ENCODE results near the gene MDFIC.

The MDFIC gene

DNA sequence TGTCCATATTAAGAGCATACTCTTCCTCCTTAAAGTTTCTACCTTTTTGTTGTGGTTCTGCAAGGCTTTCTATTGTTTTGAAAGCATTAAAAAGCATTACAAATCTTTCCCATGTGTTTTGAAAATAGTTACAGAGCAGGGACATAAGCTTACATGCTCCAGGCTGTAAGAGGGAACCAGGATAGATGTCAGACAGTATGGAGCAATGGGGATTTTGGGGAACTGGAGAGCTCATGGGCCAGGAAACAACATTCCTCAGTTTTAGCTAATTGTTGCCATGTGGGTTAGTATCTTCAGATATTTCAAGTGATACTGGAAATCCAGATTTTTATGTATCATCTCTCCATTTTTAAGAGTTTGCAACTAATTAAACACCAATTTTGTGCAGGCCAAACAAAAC lies 3.5 kb downstream of the MDFIC start:
- no peak for DNase-seq (ENCODE audit: low read depth, low spot score)

DNA sequence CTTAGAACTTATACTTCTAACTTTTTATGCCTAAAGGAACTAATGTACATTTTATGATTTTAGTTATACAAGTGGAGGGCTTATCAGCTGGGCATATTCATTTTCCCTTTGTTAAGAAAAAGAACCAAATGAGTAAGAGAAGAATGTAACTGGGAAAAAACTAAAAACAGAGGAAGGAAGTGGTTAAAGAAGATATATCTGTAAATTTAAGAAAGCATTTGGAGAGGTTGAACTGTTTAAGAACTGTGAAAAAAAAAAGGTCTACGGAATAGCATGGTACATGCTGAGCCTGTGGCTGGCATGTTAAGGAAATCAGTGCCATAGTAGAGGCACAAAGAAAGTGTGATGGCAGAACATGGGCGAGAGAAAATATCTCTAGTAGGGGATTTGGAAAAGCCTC lies 6.2 kb downstream of the MDFIC start:
- no peak for DNase-seq (ENCODE audit: low read depth, low spot score)

DNA sequence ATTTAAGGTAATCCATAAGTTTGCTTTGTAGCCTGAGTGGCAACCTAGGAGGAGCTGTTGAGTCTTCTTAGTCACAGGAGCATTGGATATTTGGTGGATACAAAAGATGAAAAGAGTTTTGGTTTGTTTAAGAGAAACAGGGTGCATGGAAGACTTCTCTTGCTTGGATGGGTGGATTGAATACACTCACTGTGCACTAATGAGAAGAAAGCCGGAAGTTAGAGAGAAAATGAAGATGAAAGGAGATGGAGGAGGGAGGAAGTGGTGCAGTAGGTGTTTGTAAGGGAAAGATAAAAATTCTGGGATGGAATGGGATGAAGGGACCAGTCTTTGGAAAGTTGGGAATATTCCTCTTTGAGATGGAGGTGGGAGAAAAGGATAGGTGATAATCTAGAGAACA lies 7.7 kb downstream of the MDFIC start:
- no peak for DNase-seq (ENCODE audit: low read depth, low spot score)

DNA sequence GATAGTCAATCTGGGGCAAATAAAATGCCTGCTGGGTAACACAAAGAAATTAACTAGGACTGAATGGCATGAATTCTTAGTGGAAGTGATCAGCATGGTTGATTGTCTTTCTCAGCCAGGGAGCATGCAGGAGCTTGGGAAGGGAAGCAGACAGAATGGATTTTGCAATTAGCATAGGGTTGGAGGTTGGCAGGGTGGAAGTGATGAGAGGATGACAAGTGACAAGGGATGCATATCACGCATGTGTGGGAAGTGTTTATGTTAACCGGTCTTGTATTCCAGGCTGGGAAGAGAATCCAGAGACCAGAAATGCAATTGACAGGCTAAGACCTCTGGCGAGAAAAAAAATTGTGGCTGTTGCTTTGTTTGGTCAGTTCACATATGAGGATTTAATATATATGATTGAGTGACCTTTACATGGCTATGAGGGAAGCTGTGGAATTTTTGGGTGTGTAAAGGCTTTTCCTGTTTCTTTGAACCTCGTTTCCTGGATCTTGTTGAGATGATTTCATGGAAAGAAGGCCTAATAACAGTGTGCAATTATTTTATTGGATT lies 8.3 kb downstream of the MDFIC start:
- DNase-seq (ENCODE audit: low read depth, low spot score): peak; percentile 28

DNA sequence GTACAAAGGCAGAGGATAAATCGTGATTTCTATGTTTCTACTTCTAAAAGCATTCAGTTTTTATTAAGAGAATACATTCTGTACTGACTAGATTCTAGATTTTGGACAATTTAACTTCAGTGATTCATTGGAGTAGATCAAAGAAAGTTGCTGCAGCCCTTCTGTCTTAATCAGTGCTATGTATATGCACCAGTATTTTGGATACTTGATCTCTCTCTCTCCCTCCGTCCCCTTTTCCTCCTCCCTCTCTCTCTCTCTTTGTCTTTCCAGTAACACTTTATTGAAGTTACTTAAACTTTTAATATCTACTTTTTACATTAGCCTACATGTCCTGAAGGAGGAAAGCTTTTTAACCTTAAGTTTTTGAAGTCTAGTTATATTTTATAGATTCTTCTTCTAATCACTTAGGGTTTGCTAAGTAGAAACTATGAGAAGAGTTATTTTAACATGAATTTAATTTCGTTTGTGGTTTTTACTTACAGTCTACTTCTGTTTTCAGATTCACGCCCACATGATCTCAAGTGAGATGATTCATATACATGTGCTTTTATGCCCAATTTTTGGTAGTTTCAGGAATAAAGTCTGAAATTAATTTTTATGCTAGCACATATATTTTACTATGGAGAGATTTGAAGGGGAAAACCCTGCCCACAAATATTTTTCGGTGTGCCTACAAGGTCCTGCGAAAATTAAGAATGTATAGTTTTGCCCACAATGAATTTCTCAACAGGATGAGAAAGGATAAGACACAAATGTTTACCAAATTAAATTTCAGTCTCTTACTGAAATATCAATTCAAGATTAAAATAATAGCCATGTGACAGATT lies 9.1 kb downstream of the MDFIC start:
- no peak for DNase-seq (ENCODE audit: low read depth, low spot score)

DNA sequence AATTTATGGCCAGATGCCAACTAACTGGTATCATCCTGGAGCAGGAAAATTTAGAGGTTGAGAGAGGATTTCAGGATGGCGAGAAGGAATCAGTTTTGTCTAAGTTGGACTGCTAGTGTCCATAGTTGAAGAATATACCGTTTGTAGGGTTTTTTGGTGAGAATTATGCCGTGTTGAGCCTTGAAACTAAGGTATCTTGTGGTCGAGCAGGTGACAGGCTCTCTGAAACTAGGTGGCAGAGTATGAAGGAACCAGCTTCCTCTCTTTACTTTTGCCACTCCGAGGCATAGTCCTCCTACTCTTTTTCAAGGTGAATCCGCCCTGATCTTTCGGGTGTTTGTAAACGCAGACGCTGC lies 9.7 kb downstream of the MDFIC start:
- no peak for DNase-seq (ENCODE audit: low read depth, low spot score)

DNA sequence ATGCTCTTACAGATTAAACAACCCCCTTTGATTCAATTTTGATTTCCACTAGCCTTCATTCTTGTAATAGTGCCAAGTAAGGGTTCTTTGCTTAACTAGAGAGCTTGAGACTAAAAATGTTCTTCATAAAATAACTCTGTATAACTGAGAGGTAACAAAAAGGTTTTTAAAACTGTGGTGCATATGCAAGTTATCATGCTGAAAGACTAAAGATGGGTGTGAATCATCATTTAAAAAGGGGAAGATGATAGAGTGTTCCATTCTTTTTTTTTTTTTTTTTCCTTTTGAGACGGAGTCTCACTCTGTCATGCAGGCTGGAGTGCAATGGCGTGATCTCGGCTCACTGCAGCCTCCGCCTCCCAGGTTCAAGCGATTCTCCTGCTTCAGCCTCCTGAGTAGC lies 11.1 kb downstream of the MDFIC start:
- no peak for DNase-seq (ENCODE audit: low read depth, low spot score)

DNA sequence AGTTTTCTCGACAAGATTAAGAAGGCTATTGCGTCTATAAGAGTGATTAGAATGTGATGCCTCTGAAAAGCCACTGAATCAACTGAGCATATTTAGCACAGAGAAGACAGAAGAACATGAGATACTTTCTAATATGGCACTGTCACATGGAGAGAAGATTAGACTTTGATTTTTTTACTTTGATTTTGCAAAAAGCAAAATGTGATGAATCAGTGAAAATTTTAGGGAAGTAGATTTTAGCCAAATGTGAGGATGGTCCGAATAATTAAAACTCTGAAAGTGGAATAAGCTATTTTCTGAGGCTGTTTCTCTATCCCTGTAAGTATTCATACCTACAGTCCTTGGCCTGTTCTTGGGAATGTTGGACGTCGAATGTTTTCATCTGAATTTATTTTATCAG lies 11.8 kb downstream of the MDFIC start:
- no peak for DNase-seq (ENCODE audit: low read depth, low spot score)

DNA sequence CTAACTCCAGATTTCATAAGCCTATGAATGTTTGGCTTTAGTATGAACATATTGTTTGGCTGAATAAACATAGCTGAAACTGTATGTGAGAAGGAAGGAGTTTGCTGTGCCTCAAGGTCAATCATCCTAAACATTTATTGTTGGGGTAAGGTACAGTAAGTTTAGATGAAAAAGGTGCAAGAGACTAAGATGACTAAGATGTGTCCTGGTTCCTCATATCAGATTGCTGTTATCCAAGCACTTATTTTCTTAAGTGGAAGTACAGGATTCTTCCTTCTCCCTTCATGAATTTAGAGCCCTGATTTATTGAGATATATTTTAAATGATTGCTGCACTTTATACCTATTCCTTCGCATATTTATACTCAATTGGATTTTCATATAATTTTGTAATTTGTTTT lies 12.2 kb downstream of the MDFIC start:
- DNase-seq (ENCODE audit: low read depth, low spot score): no peak

DNA sequence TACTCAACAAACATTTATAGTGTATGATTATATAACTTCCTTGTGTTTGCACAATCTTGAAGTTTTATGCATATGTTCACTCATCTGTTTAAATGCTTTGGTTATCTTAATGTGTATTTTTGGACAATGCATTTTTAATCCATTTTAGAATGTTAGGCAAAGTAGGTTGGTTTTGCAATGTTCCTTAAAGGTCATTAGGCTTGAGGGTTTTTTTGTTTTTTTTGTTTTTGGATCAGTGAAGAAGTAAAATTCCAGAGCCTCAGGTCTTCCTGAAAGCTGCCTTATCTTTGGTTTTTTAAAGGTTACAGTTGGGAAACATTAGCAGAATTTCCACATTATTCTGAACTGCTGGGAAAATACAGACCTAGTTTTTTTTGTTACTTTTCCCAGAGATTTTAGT lies 12.8 kb downstream of the MDFIC start:
- no peak for DNase-seq (ENCODE audit: low read depth, low spot score)

DNA sequence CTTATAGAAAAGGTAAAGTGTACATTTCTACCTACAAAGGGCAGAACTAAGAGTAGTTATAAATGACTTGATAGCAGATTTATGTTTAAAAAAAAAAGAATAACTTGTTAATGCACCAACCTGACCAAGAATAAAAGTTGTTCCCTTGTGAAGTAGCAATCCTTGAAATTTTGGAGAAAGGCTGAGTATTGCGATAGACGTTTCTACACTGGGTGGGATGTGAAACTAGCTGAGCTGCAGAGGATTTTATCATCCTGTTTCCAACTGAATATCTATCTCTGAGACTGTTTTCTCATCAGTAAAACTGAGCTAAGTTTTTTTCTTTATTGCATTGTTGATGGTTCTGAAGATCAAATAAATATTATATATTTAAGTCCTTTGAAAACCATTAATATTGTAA lies 14.6 kb downstream of the MDFIC start:
- no peak for DNase-seq (ENCODE audit: low read depth, low spot score)

DNA sequence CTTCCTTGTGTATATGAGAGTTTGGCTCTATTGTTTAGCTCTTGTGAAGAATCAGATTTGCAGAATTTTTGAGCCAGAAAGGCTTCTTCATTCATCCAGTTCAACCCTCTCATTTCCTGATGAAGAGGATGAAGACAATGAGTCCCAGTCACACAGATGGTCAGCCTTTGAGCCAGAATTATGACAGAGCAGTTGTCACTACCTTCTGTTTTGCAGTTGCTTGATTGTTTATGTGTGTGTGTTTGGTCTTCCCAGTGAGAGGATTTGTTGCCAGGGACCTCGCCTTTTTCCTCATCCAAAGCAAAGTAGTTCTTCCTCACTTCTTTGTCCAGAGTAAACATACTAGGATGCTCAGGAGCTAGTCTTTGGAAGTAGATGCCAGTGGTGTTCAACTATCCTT lies 15.6 kb downstream of the MDFIC start:
- DNase-seq (ENCODE audit: low read depth, low spot score): no peak

DNA sequence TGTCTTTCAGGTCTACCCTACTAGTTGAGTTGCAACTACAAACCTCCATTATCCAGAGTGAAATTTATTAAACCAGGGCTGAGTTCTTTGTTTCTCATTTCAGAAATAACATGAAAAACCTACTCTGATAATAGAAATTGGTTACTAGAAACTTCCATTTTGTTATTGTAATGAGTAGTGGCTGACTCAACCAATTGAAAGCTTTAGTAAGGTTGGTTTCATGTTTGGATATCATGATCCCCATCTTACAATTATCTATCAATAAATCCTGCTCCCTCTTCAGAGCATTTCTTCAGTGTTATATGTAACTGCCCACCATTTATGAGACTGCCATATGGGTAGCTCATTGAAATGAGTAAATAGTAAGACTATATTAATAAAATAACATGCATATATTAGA lies 16.9 kb downstream of the MDFIC start:
- no peak for DNase-seq (ENCODE audit: low read depth, low spot score)

DNA sequence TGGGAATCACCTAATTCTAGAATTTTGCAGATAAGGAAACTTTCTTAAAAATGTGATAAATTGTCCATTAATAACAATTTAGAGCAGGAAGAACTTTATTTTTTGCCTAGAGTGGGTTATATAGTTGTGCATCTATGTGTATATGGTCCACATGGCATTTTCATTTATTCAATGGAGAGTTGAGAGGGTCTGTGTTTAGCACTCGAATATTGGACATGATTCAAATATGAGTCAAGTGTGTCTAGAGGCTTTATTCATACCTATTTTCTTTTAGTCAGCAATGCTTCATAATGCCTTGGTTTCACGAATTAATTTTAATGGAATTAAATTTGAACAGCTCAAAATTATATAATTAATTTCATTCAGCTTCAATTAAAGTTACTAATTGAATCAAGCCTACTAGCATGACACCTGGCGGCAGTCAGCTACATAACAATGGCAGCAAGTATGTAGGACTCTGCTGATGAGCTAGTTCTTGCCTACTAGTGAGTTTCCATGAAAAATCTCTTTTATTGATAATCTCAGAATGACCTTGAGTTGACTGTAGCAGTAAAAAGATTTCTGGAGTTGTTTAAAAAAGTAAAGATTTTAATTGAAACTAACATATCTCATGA lies 17.7 kb downstream of the MDFIC start:
- no peak for DNase-seq (ENCODE audit: low read depth, low spot score)

DNA sequence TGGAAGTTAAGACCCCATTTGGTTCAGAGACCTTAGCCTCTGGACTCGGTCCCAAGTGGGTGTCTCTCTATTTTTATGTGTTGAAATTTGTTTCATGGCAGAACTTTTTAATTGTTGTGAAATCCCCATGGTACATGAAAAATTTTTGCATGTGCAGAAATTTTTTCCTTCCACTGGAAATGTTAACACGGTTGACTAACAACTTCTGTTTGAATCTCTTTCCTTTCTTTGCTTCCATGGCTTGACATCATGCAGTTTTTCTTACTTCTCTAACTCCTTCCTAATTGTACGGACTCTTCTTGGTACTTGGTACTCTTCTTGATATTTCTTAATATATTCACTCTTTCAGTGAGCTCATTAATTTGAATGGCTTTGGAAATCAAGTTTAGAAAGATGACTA lies 18.3 kb downstream of the MDFIC start:
- no peak for DNase-seq (ENCODE audit: low read depth, low spot score)

DNA sequence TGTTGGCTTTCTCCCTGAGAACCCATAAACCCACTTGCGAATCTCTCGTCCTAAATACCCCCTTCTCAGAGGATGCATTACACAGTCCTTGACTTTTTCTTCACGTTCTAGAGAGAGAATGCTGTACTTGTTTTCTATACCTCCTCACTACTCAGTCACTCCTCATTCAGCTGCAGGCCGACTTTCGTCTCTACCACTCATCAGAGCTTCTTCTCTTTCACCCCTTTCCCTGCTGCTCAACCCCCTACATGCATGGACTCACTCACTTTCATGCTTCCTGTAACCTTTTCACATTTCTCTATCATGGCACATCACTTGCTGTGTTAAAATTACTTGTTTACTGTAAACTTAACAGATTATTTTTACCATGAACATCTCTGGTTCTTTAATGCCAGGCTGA lies 19.8 kb downstream of the MDFIC start:
- DNase-seq (ENCODE audit: low read depth, low spot score): no peak

DNA sequence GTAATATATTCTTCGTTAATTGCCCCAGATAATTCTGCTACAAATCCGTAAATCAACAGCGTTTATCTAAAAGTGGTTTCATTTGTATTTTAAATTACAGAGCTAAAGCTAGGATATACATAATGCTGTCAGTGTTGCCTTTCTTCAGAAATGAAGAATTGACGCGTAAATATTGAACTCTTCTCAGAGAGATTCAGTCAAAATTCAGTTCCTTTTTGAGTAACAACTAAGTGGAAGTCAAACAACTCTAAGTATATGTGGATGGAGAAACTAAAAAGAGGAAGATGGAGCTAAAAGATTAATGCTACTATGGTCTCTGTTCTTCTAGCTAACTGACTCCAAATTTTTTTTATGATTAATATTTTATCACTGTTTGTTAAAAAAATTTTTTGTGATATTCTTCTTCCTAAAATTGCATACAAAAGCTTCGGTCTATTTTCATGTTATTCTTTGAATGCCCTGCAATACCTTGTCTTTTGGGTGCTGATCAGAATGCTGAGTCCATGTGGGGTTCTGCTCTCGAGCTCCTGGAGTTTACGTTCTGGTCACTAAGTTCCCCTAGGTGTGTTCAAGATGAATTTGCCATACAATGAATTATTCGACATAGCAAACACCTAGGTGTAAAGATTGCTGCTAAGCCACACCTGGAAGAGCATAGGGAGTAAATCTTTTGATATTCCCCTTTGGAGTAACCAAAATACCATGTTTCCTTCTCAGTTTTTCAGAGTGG lies 20.7 kb downstream of the MDFIC start:
- no peak for DNase-seq (ENCODE audit: low read depth, low spot score)

DNA sequence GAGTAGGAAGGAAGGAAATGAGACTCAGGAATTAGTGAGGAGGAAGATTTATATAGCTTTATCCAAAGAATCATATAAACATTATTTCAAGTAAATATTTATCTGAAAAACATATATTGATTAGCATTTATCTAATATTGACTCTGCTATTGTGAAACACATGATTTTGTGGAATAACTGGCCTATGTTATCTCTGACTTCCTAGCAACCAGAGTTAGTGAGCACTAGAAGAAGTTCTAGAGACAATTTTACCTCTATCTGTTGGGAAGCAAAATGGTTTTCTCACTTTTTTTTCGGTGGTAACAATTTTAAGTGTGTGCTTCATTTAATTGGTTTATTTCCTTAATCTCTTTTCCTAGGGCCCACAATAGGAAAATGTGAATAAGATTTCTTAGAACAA lies 21.6 kb downstream of the MDFIC start:
- no peak for DNase-seq (ENCODE audit: low read depth, low spot score)

DNA sequence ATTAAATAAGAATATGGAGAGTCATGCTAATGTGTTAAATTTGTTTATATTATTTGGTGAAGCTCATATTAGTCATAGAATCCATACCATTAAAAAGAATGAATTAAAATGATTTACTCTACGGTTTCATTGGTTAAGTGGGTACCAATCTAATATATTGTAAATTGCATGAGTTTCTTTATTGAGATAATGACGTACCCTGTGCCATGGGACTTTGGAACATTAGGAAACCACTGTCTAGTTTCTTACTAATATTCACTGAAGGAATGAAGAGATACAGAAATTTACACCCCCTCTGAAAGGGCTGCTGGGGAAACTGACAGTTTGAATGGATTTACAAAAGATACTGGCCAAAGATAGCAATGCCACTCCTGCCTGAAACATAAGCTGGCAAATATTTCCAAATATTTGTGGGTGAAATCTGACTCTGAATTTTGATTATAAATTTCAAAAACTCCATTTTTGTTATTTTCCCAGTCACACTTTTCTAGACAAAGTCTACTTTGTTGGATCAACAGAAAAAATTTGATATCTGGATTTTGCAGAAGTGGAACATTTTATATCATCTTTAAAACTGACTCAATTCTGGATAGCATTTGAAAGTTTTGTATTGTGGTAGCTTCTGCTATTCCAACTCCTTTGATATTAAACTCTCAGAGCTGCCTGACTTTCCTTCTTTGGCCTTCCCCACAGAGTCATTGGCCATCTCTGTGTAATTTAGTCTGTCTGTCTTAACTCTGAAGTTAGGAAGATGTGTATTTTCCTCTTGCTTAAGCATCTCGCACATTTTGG lies 22.3 kb downstream of the MDFIC start:
- no peak for DNase-seq (ENCODE audit: low read depth, low spot score)

DNA sequence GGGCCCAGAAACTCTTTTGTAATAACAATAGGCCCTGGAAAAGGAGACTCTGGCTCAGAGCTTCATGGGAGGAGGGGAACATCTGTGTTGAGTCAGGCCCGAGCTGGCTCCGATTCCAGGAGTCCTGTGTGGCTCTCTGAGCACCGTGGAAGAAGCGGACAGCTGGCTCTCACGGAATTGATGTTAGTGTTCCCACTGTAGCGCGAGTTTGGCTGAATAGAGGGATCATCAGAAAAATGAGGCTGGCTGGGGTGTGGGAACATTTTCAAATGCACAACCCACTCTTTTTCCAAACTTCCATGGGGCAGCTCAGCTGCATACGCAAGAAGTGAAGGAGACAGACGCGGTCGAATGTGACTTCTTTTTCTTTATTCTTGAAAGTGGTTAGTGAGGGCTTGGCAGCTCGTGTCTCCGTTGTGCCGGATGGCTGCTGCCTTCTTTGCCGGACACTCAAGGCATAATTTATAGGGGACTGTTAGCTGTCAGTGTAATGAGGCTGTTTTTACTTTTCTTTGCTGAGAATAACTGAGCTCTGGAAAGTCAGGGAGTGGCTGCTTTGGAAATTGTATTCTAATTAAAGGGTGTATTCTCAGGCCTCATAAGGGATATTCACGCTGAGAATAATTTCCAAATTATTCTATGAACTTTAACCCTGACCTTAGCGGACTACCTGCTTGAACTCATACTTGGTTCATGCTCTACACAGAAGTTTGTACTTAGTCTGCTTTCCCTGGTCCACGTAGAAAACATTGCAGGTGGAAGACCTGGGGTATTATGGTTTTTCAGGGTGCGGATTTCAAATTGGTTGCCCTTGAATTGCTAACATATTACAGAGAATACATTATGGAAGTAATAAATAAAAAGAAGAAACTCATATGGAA lies 23.1 kb downstream of the MDFIC start:
- peak; percentile 2 for DNase-seq (ENCODE audit: low read depth, low spot score)

DNA sequence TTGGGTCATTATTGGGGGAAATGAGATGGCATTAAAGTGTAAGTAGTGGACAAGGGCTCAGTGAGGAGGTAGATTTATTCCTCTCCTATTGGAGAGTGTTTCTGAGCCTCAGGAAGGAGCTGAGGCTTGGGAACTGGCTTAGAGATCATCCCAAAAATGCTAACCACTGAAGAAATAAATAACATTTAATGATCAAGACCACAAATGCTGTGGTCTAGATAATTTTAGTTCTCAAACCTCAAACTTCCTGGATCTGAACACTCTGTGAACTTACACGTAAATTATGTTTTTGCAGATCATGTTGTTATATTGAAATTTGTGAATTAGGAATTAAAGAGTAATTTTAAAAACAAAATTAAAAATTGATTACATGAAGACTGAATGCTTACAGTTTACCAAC lies 27.3 kb downstream of the MDFIC start:
- DNase-seq (ENCODE audit: low read depth, low spot score): no peak

Measured in ELF-1 (cell line).